ENCODE data around the gene IL7R. TPM values are rescaled to one million over a fixed set of nuclear protein-coding genes. Genes with fewer than 3 reads are reported as not detected.

IL7R gene
- total RNA-seq (1 to 10 TPM; 6.8 to 8.6 TPM), polyA plus RNA-seq (1 to 10 TPM in 1 of 2 donors, under 1 TPM in 1; 0.56 to 2.3 TPM)
- long read RNA-seq, donor 1, full-length matches to known transcripts = 5 of 10 reads
- long read RNA-seq, donor 1, partial matches to known transcripts = 2 of 10 reads
- long read RNA-seq, donor 1, other reads (novel, unspliced or antisense) = 3 of 10 reads
- long read RNA-seq, donor 2, partial matches to known transcripts = 0 of 1 reads
- long read RNA-seq, donor 2, other reads (novel, unspliced or antisense) = 1 of 1 reads

GRCh38 chr5:35856765-35857351 is at the start of gene IL7R:
TSS of gene IL7R (plus strand) at chr5:35856891. CDS start at chr5:35856978, 87 bp downstream.
- Histone ChIP-seq H3K27me3 (ENCODE audit: control insufficient read depth in 1 of 2, insufficient read depth in 2 of 2, low read length in 1 of 2) (no peaks in the 10 kb centered on the region), H3K36me3 (ENCODE audit: control insufficient read depth in 1 of 2, insufficient read depth in 2 of 2, low read length in 1 of 2) (no peaks in the 10 kb centered on the region), H3K4me3 (ENCODE audit: low read length in 2 of 2) (no peak within 1 kb of the TSS), H3K4me1 (ENCODE audit: control insufficient read depth in 1 of 2, insufficient read depth in 2 of 2, low read length in 2 of 2) (no peaks in the 10 kb centered on the region), H3K27ac (ENCODE audit: low read depth in 1 of 2, low read length in 2 of 2) (no peak within 1 kb of the TSS), H3K9me3 (ENCODE audit: control insufficient read depth, low read length) (no peaks in the 10 kb centered on the region)
- intact Hi-C loops (cut with DNase I) = no loop called here
- no peak for DNase-seq
- 36 to 39% methylated on average over 1 of the region's 1 CpG for WGBS, 2 donors
- ATAC-seq (ENCODE audit: low FRiP score) = no peak

- no peak for DNase-seq
- Histone ChIP-seq H3K36me3 (ENCODE audit: control insufficient read depth in 1 of 2, insufficient read depth in 2 of 2, low read length in 1 of 2) (no peaks in the 10 kb centered on the region), H3K27me3 (ENCODE audit: control insufficient read depth in 1 of 2, insufficient read depth in 2 of 2, low read length in 1 of 2) (peaks cover 0 to 2% of the 10 kb centered on the region in 2 donors), H3K4me3 (ENCODE audit: low read length in 2 of 2) (no peak overlapping the region), H3K27ac (ENCODE audit: low read depth in 1 of 2, low read length in 2 of 2) (no peak overlapping the region), H3K4me1 (ENCODE audit: control insufficient read depth in 1 of 2, insufficient read depth in 2 of 2, low read length in 2 of 2) (no peaks in the 10 kb centered on the region), H3K9me3 (ENCODE audit: control insufficient read depth, low read length) (no peaks in the 10 kb centered on the region)
- intact Hi-C loops (cut with DNase I) = no loop called here
- no peak for ATAC-seq (ENCODE audit: low FRiP score)
Measured at GRCh38 chr5:35810601-35811000, 46.1 kb upstream of the IL7R start.

- DNase-seq = no peak
- Histone ChIP-seq H3K4me3 (ENCODE audit: low read length in 2 of 2) (no peak overlapping the region), H3K27me3 (ENCODE audit: control insufficient read depth in 1 of 2, insufficient read depth in 2 of 2, low read length in 1 of 2) (peaks cover 0 to 2% of the 10 kb centered on the region in 2 donors), H3K4me1 (ENCODE audit: control insufficient read depth in 1 of 2, insufficient read depth in 2 of 2, low read length in 2 of 2) (no peaks in the 10 kb centered on the region), H3K36me3 (ENCODE audit: control insufficient read depth in 1 of 2, insufficient read depth in 2 of 2, low read length in 1 of 2) (no peaks in the 10 kb centered on the region), H3K9me3 (ENCODE audit: control insufficient read depth, low read length) (no peaks in the 10 kb centered on the region), H3K27ac (ENCODE audit: low read depth in 1 of 2, low read length in 2 of 2) (no peak overlapping the region)
- intact Hi-C loops (cut with DNase I) = no loop called here
- WGBS, 2 donors = 53 to 68% methylated on average over 3 of the region's 3 CpGs
- ATAC-seq (ENCODE audit: low FRiP score) = no peak
Measured at GRCh38 chr5:35811108-35811741, 45.5 kb upstream of the IL7R start.

- Histone ChIP-seq H3K4me3 (ENCODE audit: low read length in 2 of 2) (no peak overlapping the region), H3K27me3 (ENCODE audit: control insufficient read depth in 1 of 2, insufficient read depth in 2 of 2, low read length in 1 of 2) (peaks cover 0 to 2% of the 10 kb centered on the region in 2 donors), H3K27ac (ENCODE audit: low read depth in 1 of 2, low read length in 2 of 2) (no peak overlapping the region), H3K36me3 (ENCODE audit: control insufficient read depth in 1 of 2, insufficient read depth in 2 of 2, low read length in 1 of 2) (no peaks in the 10 kb centered on the region), H3K9me3 (ENCODE audit: control insufficient read depth, low read length) (no peaks in the 10 kb centered on the region), H3K4me1 (ENCODE audit: control insufficient read depth in 1 of 2, insufficient read depth in 2 of 2, low read length in 2 of 2) (no peaks in the 10 kb centered on the region)
- no peak for ATAC-seq (ENCODE audit: low FRiP score)
- DNase-seq = no peak
- 15 to 42% methylated on average over 1 of the region's 1 CpG for WGBS, 2 donors
- intact Hi-C loops (cut with DNase I) = no loop called here
Measured at GRCh38 chr5:35813521-35813920, 43.2 kb upstream of the IL7R start.

- no peaks in the 10 kb centered on the region for H3K9me3 ChIP-seq (ENCODE audit: control insufficient read depth, low read length)
- H3K27me3 ChIP-seq (ENCODE audit: control insufficient read depth in 1 of 2, insufficient read depth in 2 of 2, low read length in 1 of 2) = peaks cover 0 to 2% of the 10 kb centered on the region in 2 donors
- no peaks in the 10 kb centered on the region for H3K4me1 ChIP-seq (ENCODE audit: control insufficient read depth in 1 of 2, insufficient read depth in 2 of 2, low read length in 2 of 2)
- no peak overlapping the region for H3K4me3 ChIP-seq (ENCODE audit: low read length in 2 of 2)
- WGBS, 2 donors = 74 to 75% methylated on average over 10 of the region's 10 CpGs
- intact Hi-C loops (cut with DNase I) = no loop called here
- no peaks in the 10 kb centered on the region for H3K36me3 ChIP-seq (ENCODE audit: control insufficient read depth in 1 of 2, insufficient read depth in 2 of 2, low read length in 1 of 2)
- ATAC-seq (ENCODE audit: low FRiP score) (no peak), DNase-seq (no peak)
- H3K27ac ChIP-seq (ENCODE audit: low read depth in 1 of 2, low read length in 2 of 2) = no peak overlapping the region
Measured at GRCh38 chr5:35815089-35815936, 41.4 kb upstream of the IL7R start.

- 41 to 49% methylated on average over 4 of the region's 4 CpGs for WGBS, 2 donors
- peaks cover 0 to 2% of the 10 kb centered on the region in 2 donors for H3K27me3 ChIP-seq (ENCODE audit: control insufficient read depth in 1 of 2, insufficient read depth in 2 of 2, low read length in 1 of 2)
- H3K4me3 ChIP-seq (ENCODE audit: low read length in 2 of 2) = no peak overlapping the region
- ATAC-seq (ENCODE audit: low FRiP score) (no peak), DNase-seq (no peak)
- intact Hi-C loops (cut with DNase I) = no loop called here
- no peaks in the 10 kb centered on the region for H3K9me3 ChIP-seq (ENCODE audit: control insufficient read depth, low read length)
- H3K27ac ChIP-seq (ENCODE audit: low read depth in 1 of 2, low read length in 2 of 2) = no peak overlapping the region
- H3K4me1 ChIP-seq (ENCODE audit: control insufficient read depth in 1 of 2, insufficient read depth in 2 of 2, low read length in 2 of 2) = no peaks in the 10 kb centered on the region
- H3K36me3 ChIP-seq (ENCODE audit: control insufficient read depth in 1 of 2, insufficient read depth in 2 of 2, low read length in 1 of 2) = no peaks in the 10 kb centered on the region
Measured at GRCh38 chr5:35816881-35817521, 39.7 kb upstream of the IL7R start.

GRCh38 chr5:35819026-35819425 is 37.7 kb upstream of the IL7R start:
- WGBS, 2 donors = 81 to 85% methylated on average over 2 of the region's 2 CpGs
- DNase-seq = no peak
- H3K4me3 ChIP-seq (ENCODE audit: low read length in 2 of 2) = no peak overlapping the region
- H3K9me3 ChIP-seq (ENCODE audit: control insufficient read depth, low read length) = peaks cover 1% of the 10 kb centered on the region
- H3K27ac ChIP-seq (ENCODE audit: low read depth in 1 of 2, low read length in 2 of 2) = no peak overlapping the region
- no peaks in the 10 kb centered on the region for H3K4me1 ChIP-seq (ENCODE audit: control insufficient read depth in 1 of 2, insufficient read depth in 2 of 2, low read length in 2 of 2)
- intact Hi-C loops (cut with DNase I) = no loop called here
- no peak for ATAC-seq (ENCODE audit: low FRiP score)
- peaks cover 0 to 2% of the 10 kb centered on the region in 2 donors for H3K27me3 ChIP-seq (ENCODE audit: control insufficient read depth in 1 of 2, insufficient read depth in 2 of 2, low read length in 1 of 2)
- no peaks in the 10 kb centered on the region for H3K36me3 ChIP-seq (ENCODE audit: control insufficient read depth in 1 of 2, insufficient read depth in 2 of 2, low read length in 1 of 2)

GRCh38 chr5:35819668-35820067 is 37.0 kb upstream of the IL7R start:
- WGBS, 2 donors = 99 to 100% methylated on average over 1 of the region's 1 CpG
- Histone ChIP-seq H3K27me3 (ENCODE audit: control insufficient read depth in 1 of 2, insufficient read depth in 2 of 2, low read length in 1 of 2) (peaks cover 0 to 2% of the 10 kb centered on the region in 2 donors), H3K4me1 (ENCODE audit: control insufficient read depth in 1 of 2, insufficient read depth in 2 of 2, low read length in 2 of 2) (no peaks in the 10 kb centered on the region), H3K27ac (ENCODE audit: low read depth in 1 of 2, low read length in 2 of 2) (no peak overlapping the region), H3K4me3 (ENCODE audit: low read length in 2 of 2) (no peak overlapping the region), H3K36me3 (ENCODE audit: control insufficient read depth in 1 of 2, insufficient read depth in 2 of 2, low read length in 1 of 2) (no peaks in the 10 kb centered on the region), H3K9me3 (ENCODE audit: control insufficient read depth, low read length) (peaks cover 1% of the 10 kb centered on the region)
- ATAC-seq (ENCODE audit: low FRiP score) (no peak), DNase-seq (no peak)
- intact Hi-C loops (cut with DNase I) = no loop called here

Data from aorta (tissue), 5 donors.